ENCODE data around the gene DCC.

The DCC gene

GRCh38 chr18:53382870-53383269 is 1042.9 kb downstream of the DCC start:
- H3K4me3 ChIP-seq (ENCODE audit: low read depth, low read length) = no peak overlapping the region
- TF ChIP-seq CTCF (IDR thresholded peaks at IDR 0.05; ENCODE audit: control insufficient read depth, extremely low read depth, insufficient read depth) = no peak
- no peak for DNase-seq (ENCODE audit: low read depth)

GRCh38 chr18:53385889-53386288 is 1045.9 kb downstream of the DCC start:
- DNase-seq (ENCODE audit: low read depth) = no peak
- TF ChIP-seq CTCF (IDR thresholded peaks at IDR 0.05; ENCODE audit: control insufficient read depth, extremely low read depth, insufficient read depth) = no peak
- no peak overlapping the region for H3K4me3 ChIP-seq (ENCODE audit: low read depth, low read length)

- TF ChIP-seq CTCF (IDR thresholded peaks at IDR 0.05; ENCODE audit: control insufficient read depth, extremely low read depth, insufficient read depth) = no peak
Observed at GRCh38 chr18:53387581-53387980, 1047.6 kb downstream of the DCC start.

GRCh38 chr18:53402670-53403069 is 1062.7 kb downstream of the DCC start:
- no peak overlapping the region for H3K4me3 ChIP-seq (ENCODE audit: low read depth, low read length)
- no peak for TF ChIP-seq CTCF (IDR thresholded peaks at IDR 0.05; ENCODE audit: control insufficient read depth, extremely low read depth, insufficient read depth)
- no peak for DNase-seq (ENCODE audit: low read depth)

More at GRCh38 chr18:53387581-53387980, 1047.6 kb downstream of the DCC start:
- H3K4me3 ChIP-seq (ENCODE audit: low read depth, low read length) = no peak overlapping the region
- DNase-seq (ENCODE audit: low read depth) = no peak

GRCh38 chr18:53408271-53408670 is 1068.3 kb downstream of the DCC start:
- DNase-seq (ENCODE audit: low read depth) = no peak
- no peak for TF ChIP-seq CTCF (IDR thresholded peaks at IDR 0.05; ENCODE audit: control insufficient read depth, extremely low read depth, insufficient read depth)
- H3K4me3 ChIP-seq (ENCODE audit: low read depth, low read length) = no peak overlapping the region

GRCh38 chr18:53411511-53411910 is 1071.5 kb downstream of the DCC start:
- DNase-seq (ENCODE audit: low read depth) = no peak
- TF ChIP-seq CTCF (IDR thresholded peaks at IDR 0.05; ENCODE audit: control insufficient read depth, extremely low read depth, insufficient read depth) = no peak
- no peak overlapping the region for H3K4me3 ChIP-seq (ENCODE audit: low read depth, low read length)

- DNase-seq (ENCODE audit: low read depth) = no peak
- no peak for TF ChIP-seq CTCF (IDR thresholded peaks at IDR 0.05; ENCODE audit: control insufficient read depth, extremely low read depth, insufficient read depth)
- no peak overlapping the region for H3K4me3 ChIP-seq (ENCODE audit: low read depth, low read length)
Observed at GRCh38 chr18:53417003-53417402, 1077.0 kb downstream of the DCC start.
